Activated naive CD4-positive, alpha-beta T cell treated with anti-CD3 and anti-CD28 coated beads for 36 hours (primary cell): ENCODE measurements around the gene UBE2H. TPM values are rescaled to one million over a fixed set of nuclear protein-coding genes. Genes with fewer than 3 reads are reported as not detected.

Experiments used
- CTCF ChIA-PET: fragments of 350-600 bp; sonication (Branson Sonifier 250); formaldehyde crosslinking; loops from one replicate; lab custom pipeline; 2021; ENCODE audit warnings: antibody characterized with exemption; lab: Charles Lee
- DNase-seq: peaks from one replicate; pipeline ENCODE4 v3.0.0-alpha.2; 2020
- H3K27ac Mint-ChIP-seq: one replicate; pipeline ENCODE4 v1.8.0; 2021; ENCODE audit warnings: mild to moderate bottlenecking, mixed read lengths
- H3K27me3 Mint-ChIP-seq: one replicate; pipeline ENCODE4 v1.8.0; 2021; ENCODE audit warnings: low read depth, mixed read lengths
- H3K36me3 Mint-ChIP-seq: one replicate; pipeline ENCODE4 v1.8.0; 2021; ENCODE audit warnings: low read depth, mixed read lengths
- H3K4me1 Mint-ChIP-seq: one replicate; pipeline ENCODE4 v1.8.0; 2021; ENCODE audit warnings: low read depth, mixed read lengths
- H3K4me3 Mint-ChIP-seq: one replicate; pipeline ENCODE4 v1.8.0; 2021; ENCODE audit warnings: mild to moderate bottlenecking, moderate library complexity, mixed read lengths
- H3K9me3 Mint-ChIP-seq: one replicate; pipeline ENCODE4 v1.8.0; 2021; ENCODE audit warnings: mixed read lengths
- intact Hi-C: fragments of 100-400 bp; cut with micrococcal nuclease; formaldehyde crosslinking; loops from one replicate; pipeline ENCODE4 v1.15.1; 2023
- total RNA-seq, 2 experiments: library from RNA; stranded (reverse); gene quantifications; one replicate each; pipeline ENCODE4 v1.2.3, GENCODE V29; 2021

UBE2H gene
- total RNA-seq, 2 experiments from 2014 or later: 33.4 to 37.6 TPM

- H3K27me3 Mint-ChIP-seq: peaks cover 67% of the 10 kb centered on the region
- H3K9me3 Mint-ChIP-seq: no peaks in the 10 kb centered on the region
- H3K27ac Mint-ChIP-seq: no peak overlapping the region
- CTCF ChIA-PET: interaction anchor here (1.5 kb wide), 1 partner anchor 44 kb away, joined by 3 read pairs; no protein-coding TSS in a partner anchor
- intact Hi-C loops: loop anchor here (5.0 kb wide), 2 partner anchors 283 to 443 kb away; partner anchors contain the start of gene SMKR1
- peaks cover 45% of the 10 kb centered on the region for H3K4me1 Mint-ChIP-seq
- no peaks in the 10 kb centered on the region for H3K36me3 Mint-ChIP-seq
- DNase-seq: no peak
- H3K4me3 Mint-ChIP-seq: no peak overlapping the region
Measured at GRCh38 chr7:129784783-129785684, 167.7 kb downstream of the UBE2H start.

GRCh38 chr7:129784437-129784782 lies 168.3 kb downstream of the UBE2H start:
- Mint-ChIP-seq H3K27ac (no peak overlapping the region), H3K4me1 (peaks cover 45% of the 10 kb centered on the region), H3K27me3 (peaks cover 67% of the 10 kb centered on the region), H3K36me3 (no peaks in the 10 kb centered on the region), H3K4me3 (no peak overlapping the region), H3K9me3 (no peaks in the 10 kb centered on the region)
- intact Hi-C loops: loop anchor here (5.0 kb wide), 2 partner anchors 282 to 442 kb away; partner anchors contain the start of gene SMKR1
- no peak for DNase-seq
- CTCF ChIA-PET: interaction anchor here (0.6 to 1.0 kb wide), 2 partner anchors 38 to 556 kb away, joined by 3 read pairs; no protein-coding TSS in a partner anchor

DNA sequence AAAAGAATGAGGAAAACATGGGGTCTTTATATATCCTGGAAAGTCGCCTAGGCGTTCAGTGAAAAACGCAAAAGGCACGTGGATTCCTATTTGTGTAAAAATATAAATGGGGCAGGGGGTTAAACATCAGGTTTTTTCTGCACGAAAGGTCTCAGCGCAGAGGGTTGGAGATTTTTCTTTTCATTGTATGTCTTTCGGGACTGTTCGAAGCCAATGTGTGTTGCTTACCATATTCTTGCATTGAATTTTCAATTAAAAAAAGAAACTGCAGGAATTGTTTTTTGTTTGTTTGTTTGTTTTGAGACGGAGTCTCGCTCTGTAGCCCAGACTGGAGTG lies 169.2 kb downstream of the UBE2H start:
- H3K36me3 Mint-ChIP-seq: no peaks in the 10 kb centered on the region
- peaks cover 45% of the 10 kb centered on the region for H3K4me1 Mint-ChIP-seq
- H3K4me3 Mint-ChIP-seq: peak overlapping the region; percentile 4
- CTCF ChIA-PET: interaction anchor here (0.6 to 1.0 kb wide), 2 partner anchors 38 to 557 kb away, joined by 3 read pairs; no protein-coding TSS in a partner anchor
- H3K27me3 Mint-ChIP-seq: peaks cover 61% of the 10 kb centered on the region
- no peak for DNase-seq
- intact Hi-C loops: loop anchor here (5.0 kb wide), 2 partner anchors 281 to 441 kb away; partner anchors contain the start of gene SMKR1
- no peak overlapping the region for H3K27ac Mint-ChIP-seq
- no peaks in the 10 kb centered on the region for H3K9me3 Mint-ChIP-seq

- DNase-seq: no peak
- H3K9me3 Mint-ChIP-seq: no peaks in the 10 kb centered on the region
- H3K27me3 Mint-ChIP-seq: peaks cover 66% of the 10 kb centered on the region
- CTCF ChIA-PET: no interaction called here
- intact Hi-C loops: loop anchor here (5.0 kb wide), 2 partner anchors 281 to 441 kb away; partner anchors contain the start of gene SMKR1
- H3K4me1 Mint-ChIP-seq: peaks cover 48% of the 10 kb centered on the region
- no peaks in the 10 kb centered on the region for H3K36me3 Mint-ChIP-seq
- H3K27ac Mint-ChIP-seq: no peak overlapping the region
- H3K4me3 Mint-ChIP-seq: peak overlapping the region; percentile 30
Measured at GRCh38 chr7:129782818-129783583, 169.8 kb downstream of the UBE2H start.

DNA sequence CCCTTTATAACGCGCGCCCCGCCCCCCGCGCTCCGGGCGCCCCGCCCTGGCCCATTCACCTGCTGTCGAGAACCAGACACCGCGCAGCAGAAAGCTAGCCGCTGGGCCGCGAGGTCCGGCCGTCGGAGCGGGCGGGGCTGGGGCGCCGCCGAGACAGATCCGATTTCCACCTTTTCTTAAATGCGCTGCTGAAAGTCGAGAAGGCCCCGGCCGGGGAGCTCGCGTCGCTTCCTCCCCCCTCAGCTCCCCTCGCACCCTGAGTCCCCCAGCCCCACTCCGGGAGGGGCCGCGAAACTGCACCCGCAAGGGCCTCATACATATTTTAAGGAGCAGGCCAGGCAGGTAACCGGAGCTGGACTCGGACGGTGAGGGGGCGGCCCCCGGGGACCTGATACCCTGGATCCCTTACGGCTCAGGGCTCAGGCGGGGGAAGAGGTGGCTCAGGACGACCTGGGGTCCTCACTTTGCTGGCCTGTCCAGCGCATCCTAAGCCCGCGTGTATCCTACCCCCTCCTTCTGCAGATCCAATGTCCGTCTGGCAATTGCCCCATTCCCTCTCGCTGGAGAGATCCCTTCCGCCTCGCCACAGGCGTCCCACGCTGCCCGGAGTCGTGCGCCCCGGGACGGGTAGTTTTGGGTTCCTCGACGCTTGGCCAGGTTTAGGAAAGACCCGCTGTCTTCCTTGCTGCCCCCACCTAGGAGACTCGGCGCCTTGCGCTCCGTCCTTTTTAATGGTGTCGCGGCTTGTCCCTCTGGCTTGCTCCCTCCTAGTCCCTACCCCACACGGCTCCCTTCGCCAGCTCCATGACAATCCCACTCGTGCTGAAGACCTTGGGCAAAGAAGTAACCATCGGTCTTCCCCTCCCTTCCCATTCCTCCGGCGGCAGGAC lies 170.6 kb downstream of the UBE2H start:
- H3K36me3 Mint-ChIP-seq: no peaks in the 10 kb centered on the region
- intact Hi-C loops: loop anchor here (1.0 to 5.0 kb wide), 4 partner anchors 43 to 440 kb away; partner anchors contain the start of genes NRF1 and SMKR1
- H3K4me1 Mint-ChIP-seq: peaks cover 49% of the 10 kb centered on the region
- peak overlapping the region; percentile 30 for H3K4me3 Mint-ChIP-seq
- peaks cover 67% of the 10 kb centered on the region for H3K27me3 Mint-ChIP-seq
- no peak overlapping the region for H3K27ac Mint-ChIP-seq
- no peaks in the 10 kb centered on the region for H3K9me3 Mint-ChIP-seq
- DNase-seq: no peak
- CTCF ChIA-PET: interaction anchor here (2.3 to 2.7 kb wide), 2 partner anchors 43 to 48 kb away, joined by 6 to 11 read pairs; no protein-coding TSS in a partner anchor

DNA sequence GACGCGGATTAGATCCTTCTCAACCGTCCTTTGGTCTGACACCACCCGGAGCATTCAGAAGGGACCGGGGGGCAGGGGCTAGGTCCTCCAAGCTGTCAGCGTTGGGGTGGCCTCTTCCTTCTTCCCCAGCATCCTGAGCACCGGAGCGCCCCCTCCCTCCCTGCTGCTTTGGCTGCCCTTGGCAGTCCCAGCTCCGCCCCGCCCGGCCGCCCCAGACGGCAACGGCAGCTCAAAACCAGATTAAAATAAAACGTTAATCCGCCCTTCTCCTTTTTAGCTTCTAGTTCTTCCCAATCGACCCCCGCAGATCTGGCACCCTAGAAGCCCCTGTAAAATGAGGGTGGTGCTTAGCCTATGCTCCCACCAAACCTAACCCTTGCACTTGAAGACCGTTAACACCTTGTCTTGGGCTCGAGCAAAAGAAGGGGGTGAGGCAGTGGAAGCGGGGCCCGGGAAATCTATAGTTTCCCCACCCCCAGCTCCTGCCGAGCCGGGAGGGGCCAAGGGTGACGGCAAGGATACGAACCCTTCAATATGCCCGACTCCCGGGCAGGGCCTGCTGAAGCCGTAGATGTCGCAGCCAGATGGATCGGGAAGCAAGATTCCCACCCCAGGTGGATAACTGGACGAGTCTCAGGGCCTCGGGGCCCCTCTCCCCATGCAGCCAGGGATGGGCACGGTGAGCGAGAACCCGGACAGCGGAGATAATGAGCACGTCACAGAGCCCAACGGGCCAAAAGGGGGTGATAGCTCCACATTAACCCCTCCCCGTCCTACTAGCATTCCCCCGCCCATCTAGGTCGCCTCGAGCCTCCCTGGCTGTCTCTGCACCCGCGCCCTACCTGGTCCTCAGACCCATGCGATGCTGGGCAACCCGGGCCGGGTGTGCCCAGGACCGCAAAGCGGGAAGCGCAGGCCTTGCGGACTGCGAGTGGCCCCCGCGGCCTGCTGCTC lies 171.5 kb downstream of the UBE2H start:
- no peaks in the 10 kb centered on the region for H3K36me3 Mint-ChIP-seq
- H3K4me3 Mint-ChIP-seq: peak overlapping the region; percentile 61
- H3K27me3 Mint-ChIP-seq: peaks cover 60% of the 10 kb centered on the region
- CTCF ChIA-PET: interaction anchor here (0.6 to 2.7 kb wide), 4 partner anchors 17 to 99 kb away, joined by 3 to 11 read pairs (median 4); no protein-coding TSS in a partner anchor
- intact Hi-C loops: loop anchor here (1.0 to 5.0 kb wide), 6 partner anchors 44 to 557 kb away; partner anchors contain the start of genes NRF1 and SMKR1
- H3K27ac Mint-ChIP-seq: no peak overlapping the region
- H3K4me1 Mint-ChIP-seq: peaks cover 48% of the 10 kb centered on the region
- DNase-seq: peak; percentile 61
- H3K9me3 Mint-ChIP-seq: no peaks in the 10 kb centered on the region

Other genes starting within 250 kb of the UBE2H start
- gene ZC3HC1, start 98.4 kb upstream of the UBE2H start, total RNA-seq: 10 to 100 TPM; 20.1 to 22.3 TPM
- 10 to 100 TPM; 11.6 to 12.9 TPM for gene KLHDC10, start 117.6 kb upstream of the UBE2H start, total RNA-seq